Loucy (cell line): ENCODE measurements around the gene PLK3.

Experiments used
- H2AFZ ChIP-seq: fragments of 200-600 bp; sonication (generic); 2 replicates; pipeline ENCODE4 v1.6.0; 2016; ENCODE audit warnings: antibody characterized with exemption, mild to moderate bottlenecking, low read length, moderate library complexity
- H3F3A ChIP-seq: fragments of 200-600 bp; 2 replicates; pipeline ENCODE4 v1.6.0; 2016; ENCODE audit warnings: antibody characterized with exemption, low read depth, mild to moderate bottlenecking
- H3K27me3 ChIP-seq: fragments of 200-600 bp; sonication (generic); 2 replicates; pipeline ENCODE4 v1.6.1; 2014; ENCODE audit warnings: low read length, mild to moderate bottlenecking; ENCODE audit not compliant: insufficient read depth, poor library complexity, severe bottlenecking
- H3K36me3 ChIP-seq: fragments of 200-600 bp; sonication (generic); 2 replicates; pipeline ENCODE4 v1.6.1; 2016; ENCODE audit warnings: low read length; ENCODE audit not compliant: insufficient read depth
- H3K4me1 ChIP-seq: fragments of 200-600 bp; sonication (generic); 2 replicates; pipeline ENCODE4 v1.5.1; 2014; ENCODE audit warnings: low read length, mild to moderate bottlenecking; ENCODE audit not compliant: insufficient read depth, poor library complexity, severe bottlenecking
- H3K4me2 ChIP-seq: fragments of 200-600 bp; sonication (generic); 2 replicates; pipeline ENCODE4 v1.6.0; 2014; ENCODE audit warnings: antibody characterized with exemption, low read length, low read depth, mild to moderate bottlenecking; ENCODE audit not compliant: poor library complexity, severe bottlenecking
- H3K4me3 ChIP-seq: fragments of 200-600 bp; sonication (generic); 2 replicates; pipeline ENCODE4 v1.5.1; 2014; ENCODE audit warnings: low read length, mild to moderate bottlenecking, mixed read lengths; ENCODE audit not compliant: poor library complexity, severe bottlenecking
- H3K79me2 ChIP-seq: fragments of 200-600 bp; sonication (generic); 2 replicates; pipeline ENCODE4 v1.6.1; 2014; ENCODE audit warnings: low read length; ENCODE audit not compliant: insufficient read depth
- H3K9ac ChIP-seq: fragments of 200-600 bp; sonication (generic); 2 replicates; pipeline ENCODE4 v1.6.0; 2014; ENCODE audit warnings: mild to moderate bottlenecking, low read depth, low read length, moderate library complexity; ENCODE audit not compliant: poor library complexity, severe bottlenecking
- H3K9me2 ChIP-seq: fragments of 200-600 bp; sonication (generic); replicated peaks from 2 replicates; pipeline ENCODE4 v1.6.1; 2016; ENCODE audit warnings: low read depth, low read length, mixed read lengths
- H3K9me3 ChIP-seq: fragments of 200-600 bp; sonication (generic); 2 replicates; pipeline ENCODE4 v1.6.1; 2014; ENCODE audit warnings: mild to moderate bottlenecking, antibody characterized with exemption, low read length, low read depth; ENCODE audit not compliant: insufficient read depth
- H4K20me1 ChIP-seq: fragments of 200-600 bp; sonication (generic); 2 replicates; pipeline ENCODE4 v1.6.0; 2014; ENCODE audit warnings: antibody characterized with exemption, low read length, mild to moderate bottlenecking; ENCODE audit not compliant: insufficient read depth, poor library complexity, severe bottlenecking
- CTCF ChIP-seq: fragments of 200-600 bp; sonication (generic); conservative IDR thresholded peaks from 2 replicates; pipeline ENCODE4 v1.5.1; 2014; ENCODE audit warnings: mild to moderate bottlenecking, antibody characterized with exemption, low read length
- EZH2phosphoT487 ChIP-seq: fragments of 200-600 bp; IDR thresholded peaks from 2 replicates; pipeline ENCODE4 v1.6.1; 2018; ENCODE audit warnings: antibody characterized with exemption, mild to moderate bottlenecking, moderate library complexity, borderline replicate concordance

Gene PLK3

GRCh38 chr1:44785501-44786137, 14.6 kb upstream of the PLK3 start:
- Histone ChIP-seq H3K79me2 (peaks cover under 1% of the 10 kb centered on the region; the same call in 1 of the 2 replicates), H3K9ac (no peak overlapping the region), H3K36me3 (peaks cover 12% of the 10 kb centered on the region; the same call in 1 of the 2 replicates), H4K20me1 (peaks cover 7% of the 10 kb centered on the region), H2AFZ (no peak overlapping the region), H3K27me3 (no peaks in the 10 kb centered on the region), H3F3A (no peaks in the 10 kb centered on the region), H3K9me3 (no peaks in the 10 kb centered on the region), H3K9me2 (no peaks in the 10 kb centered on the region), H3K4me2 (no peak overlapping the region), H3K4me1 (no peaks in the 10 kb centered on the region), H3K4me3 (no peak overlapping the region)
- TF ChIP-seq EZH2phosphoT487 (no peak), CTCF (no peak)

GRCh38 chr1:44786138-44786840, 13.9 kb upstream of the PLK3 start:
- no peak overlapping the region for H2AFZ ChIP-seq
- no peaks in the 10 kb centered on the region for H3K9me3 ChIP-seq
- peaks cover under 1% of the 10 kb centered on the region for H4K20me1 ChIP-seq
- TF ChIP-seq EZH2phosphoT487, result no peak
- peak; percentile 75 for TF ChIP-seq CTCF
- H3F3A ChIP-seq, result no peaks in the 10 kb centered on the region
- no peak overlapping the region for H3K9ac ChIP-seq
- H3K79me2 ChIP-seq, result no peaks in the 10 kb centered on the region
- peaks cover 5% of the 10 kb centered on the region; the same call in 1 of the 2 replicates for H3K36me3 ChIP-seq
- no peaks in the 10 kb centered on the region for H3K9me2 ChIP-seq
- no peak overlapping the region for H3K4me2 ChIP-seq
- no peaks in the 10 kb centered on the region for H3K27me3 ChIP-seq
- no peaks in the 10 kb centered on the region for H3K4me1 ChIP-seq
- H3K4me3 ChIP-seq, result no peak overlapping the region

- H3K36me3 ChIP-seq, result no peaks in the 10 kb centered on the region; the same call in 1 of the 2 replicates
- H3K9me2 ChIP-seq, result no peaks in the 10 kb centered on the region
- no peaks in the 10 kb centered on the region for H3K27me3 ChIP-seq
- H3K4me3 ChIP-seq, result no peak overlapping the region
- no peaks in the 10 kb centered on the region for H3F3A ChIP-seq
- H3K9me3 ChIP-seq, result no peaks in the 10 kb centered on the region
- no peaks in the 10 kb centered on the region for H4K20me1 ChIP-seq
- H2AFZ ChIP-seq, result no peak overlapping the region
- no peak overlapping the region for H3K9ac ChIP-seq
- no peaks in the 10 kb centered on the region for H3K4me1 ChIP-seq
- no peaks in the 10 kb centered on the region for H3K79me2 ChIP-seq
- TF ChIP-seq CTCF (no peak), EZH2phosphoT487 (no peak)
- H3K4me2 ChIP-seq, result no peak overlapping the region
Measured at GRCh38 chr1:44786841-44787426, 13.2 kb upstream of the PLK3 start.
